ENCODE measurements around the gene AFDN.
A peak's percentile ranks its signal among the peaks of the same experiment; 100 is the strongest.

The AFDN gene

DNA sequence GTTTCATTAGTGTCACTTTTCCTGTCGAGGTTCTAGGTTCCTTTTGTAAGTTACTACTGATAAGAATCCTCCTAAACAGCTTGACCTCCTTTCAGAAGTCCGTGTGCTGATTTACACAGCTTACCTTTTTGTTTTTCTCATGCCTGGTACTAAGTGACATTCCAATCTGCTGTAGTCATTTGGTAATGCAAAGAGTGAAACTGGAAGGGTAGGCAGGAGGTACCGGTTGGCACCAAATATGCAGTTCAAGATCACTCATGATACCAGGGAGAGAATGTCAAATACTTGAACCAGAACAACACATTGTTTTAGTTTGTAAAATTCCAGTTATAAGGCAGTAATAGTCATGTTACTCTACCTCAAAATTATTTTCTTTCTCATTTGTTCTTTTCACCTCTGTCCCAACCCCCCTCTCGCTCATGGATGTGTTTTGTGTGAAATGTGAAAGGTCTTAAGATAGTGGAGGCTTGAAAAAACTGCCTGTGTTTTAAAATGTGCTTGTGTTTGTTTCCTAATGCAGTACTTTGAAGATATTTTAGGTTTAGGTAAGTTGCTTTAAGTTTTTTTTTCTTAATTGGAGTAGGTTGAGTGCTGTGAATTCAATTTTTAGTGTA lies 23.2 kb downstream of the AFDN start:
- no peak overlapping the region for H3K27ac ChIP-seq (ENCODE audit: low read depth, low read length)
- no peaks in the 10 kb centered on the region for H3K9me3 ChIP-seq (ENCODE audit: low read length)
- no peak overlapping the region for H3K9ac ChIP-seq (ENCODE audit: low read length)
- H3K4me3 ChIP-seq (ENCODE audit: low read depth in 1 of 2, low read length in 2 of 2), result no peak overlapping the region
- no peaks in the 10 kb centered on the region for H3K27me3 ChIP-seq (ENCODE audit: control insufficient read depth in 1 of 2, insufficient read depth in 2 of 2, low read length in 2 of 2)
- H3K36me3 ChIP-seq (ENCODE audit: insufficient read depth, low read length), result no peaks in the 10 kb centered on the region
- H3K4me1 ChIP-seq (ENCODE audit: insufficient read depth, low read length), result peaks cover 20% of the 10 kb centered on the region

DNA sequence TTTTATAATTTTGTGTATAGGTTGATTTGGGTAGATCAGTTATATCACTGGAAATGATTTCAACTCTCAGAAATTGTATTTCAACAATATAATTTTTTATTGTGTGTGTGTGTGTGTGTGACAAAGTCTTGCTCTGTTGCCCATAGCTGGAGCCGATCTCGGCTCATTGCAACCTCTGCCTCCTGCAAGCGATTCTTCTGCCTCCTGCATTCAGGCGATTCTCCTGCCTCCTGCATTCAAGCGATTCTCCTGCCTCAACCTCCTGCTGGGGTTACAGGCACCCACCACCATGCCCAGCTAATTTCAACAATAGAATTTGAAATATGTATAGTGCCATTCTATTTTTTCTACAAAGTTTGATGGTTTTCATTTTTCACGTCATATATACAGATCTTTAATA lies 24.1 kb downstream of the AFDN start:
- Histone ChIP-seq H3K9ac (ENCODE audit: low read length) (no peak overlapping the region), H3K27ac (ENCODE audit: low read depth, low read length) (no peak overlapping the region), H3K27me3 (ENCODE audit: control insufficient read depth in 1 of 2, insufficient read depth in 2 of 2, low read length in 2 of 2) (no peaks in the 10 kb centered on the region), H3K4me1 (ENCODE audit: insufficient read depth, low read length) (peaks cover 27% of the 10 kb centered on the region), H3K4me3 (ENCODE audit: low read depth in 1 of 2, low read length in 2 of 2) (no peak overlapping the region), H3K36me3 (ENCODE audit: insufficient read depth, low read length) (no peaks in the 10 kb centered on the region), H3K9me3 (ENCODE audit: low read length) (no peaks in the 10 kb centered on the region)

- Histone ChIP-seq H3K36me3 (ENCODE audit: insufficient read depth, low read length) (no peaks in the 10 kb centered on the region), H3K9me3 (ENCODE audit: low read length) (no peaks in the 10 kb centered on the region), H3K4me3 (ENCODE audit: low read depth in 1 of 2, low read length in 2 of 2) (no peak overlapping the region), H3K4me1 (ENCODE audit: insufficient read depth, low read length) (peaks cover 34% of the 10 kb centered on the region), H3K9ac (ENCODE audit: low read length) (no peak overlapping the region), H3K27me3 (ENCODE audit: control insufficient read depth in 1 of 2, insufficient read depth in 2 of 2, low read length in 2 of 2) (no peaks in the 10 kb centered on the region), H3K27ac (ENCODE audit: low read depth, low read length) (no peak overlapping the region)
Measured at GRCh38 chr6:167851370-167851952, 24.8 kb downstream of the AFDN start.

DNA sequence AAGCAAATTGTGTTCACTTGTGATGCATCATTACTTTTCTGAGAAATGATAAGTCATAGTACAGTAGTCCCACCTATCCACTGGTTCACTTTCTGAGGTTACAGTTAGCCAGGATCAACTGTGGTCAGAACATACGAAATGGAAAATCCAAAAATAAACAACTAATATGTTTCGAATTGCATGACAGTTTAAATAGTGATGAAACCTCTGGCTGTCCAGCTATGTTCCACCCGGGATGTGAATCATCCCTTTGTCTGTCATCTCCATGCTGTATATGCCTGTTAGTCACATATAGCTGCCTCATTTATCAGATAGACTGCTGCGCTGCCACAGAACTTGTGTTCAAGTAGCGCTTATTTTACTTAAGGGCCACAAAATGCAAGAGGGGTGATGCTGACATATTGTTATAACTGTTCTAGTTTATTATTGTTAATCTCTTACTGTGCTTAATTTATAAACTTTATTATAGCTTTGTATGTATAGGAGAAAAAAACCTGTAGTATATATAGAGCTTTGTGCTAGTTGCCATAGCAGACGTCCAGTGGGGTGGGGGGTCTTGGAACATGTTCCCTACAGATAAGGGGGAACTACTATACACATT lies 29.2 kb downstream of the AFDN start:
- Histone ChIP-seq H3K27ac (ENCODE audit: low read depth, low read length) (peak overlapping the region; percentile 65), H3K4me1 (ENCODE audit: insufficient read depth, low read length) (peaks cover 56% of the 10 kb centered on the region)

GRCh38 chr6:167856474-167856873 lies 29.8 kb downstream of the AFDN start:
- H3K9ac ChIP-seq (ENCODE audit: low read length), result no peak overlapping the region
- H3K4me1 ChIP-seq (ENCODE audit: insufficient read depth, low read length), result peaks cover 59% of the 10 kb centered on the region
- no peaks in the 10 kb centered on the region for H3K9me3 ChIP-seq (ENCODE audit: low read length)
- no peaks in the 10 kb centered on the region for H3K27me3 ChIP-seq (ENCODE audit: control insufficient read depth in 1 of 2, insufficient read depth in 2 of 2, low read length in 2 of 2)
- H3K27ac ChIP-seq (ENCODE audit: low read depth, low read length), result peak overlapping the region; percentile 46
- H3K4me3 ChIP-seq (ENCODE audit: low read depth in 1 of 2, low read length in 2 of 2), result no peak overlapping the region
- no peaks in the 10 kb centered on the region for H3K36me3 ChIP-seq (ENCODE audit: insufficient read depth, low read length)

More for the DNA sequence above, 29.2 kb downstream of the AFDN start:
- H3K9ac ChIP-seq (ENCODE audit: low read length), result no peak overlapping the region
- H3K36me3 ChIP-seq (ENCODE audit: insufficient read depth, low read length), result no peaks in the 10 kb centered on the region
- no peaks in the 10 kb centered on the region for H3K9me3 ChIP-seq (ENCODE audit: low read length)
- no peaks in the 10 kb centered on the region for H3K27me3 ChIP-seq (ENCODE audit: control insufficient read depth in 1 of 2, insufficient read depth in 2 of 2, low read length in 2 of 2)
- no peak overlapping the region for H3K4me3 ChIP-seq (ENCODE audit: low read depth in 1 of 2, low read length in 2 of 2)

DNA sequence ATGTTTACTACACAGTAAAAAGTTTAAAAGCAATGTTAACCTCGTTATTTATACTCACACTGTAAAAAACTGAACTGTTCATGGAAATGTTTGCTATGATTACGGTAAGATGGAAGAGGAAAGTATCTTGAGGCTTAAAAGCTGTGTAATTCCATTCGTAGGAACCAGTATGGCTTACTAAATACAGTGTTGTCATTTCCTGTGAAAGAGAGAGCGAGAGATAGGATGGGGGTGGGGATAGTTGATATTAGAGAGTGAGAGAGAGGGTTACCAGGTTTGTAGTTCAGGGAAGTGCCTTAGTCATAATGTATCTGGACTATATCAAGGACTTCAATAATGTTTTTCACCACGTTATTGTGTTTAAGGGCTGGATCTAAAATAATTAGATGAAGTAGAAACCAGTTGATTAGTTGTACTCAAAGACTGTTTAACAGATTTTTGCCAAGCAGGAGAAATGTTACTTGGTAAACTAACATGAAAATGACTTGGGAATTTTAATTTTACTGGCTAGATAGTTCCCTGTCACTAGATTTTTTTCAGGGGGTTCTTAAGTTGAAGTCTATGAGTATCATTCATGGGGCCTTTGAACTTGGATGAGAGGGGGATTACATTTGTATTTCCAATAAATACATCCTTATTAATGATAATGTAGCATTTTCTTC lies 30.4 kb downstream of the AFDN start:
- no peaks in the 10 kb centered on the region for H3K36me3 ChIP-seq (ENCODE audit: insufficient read depth, low read length)
- H3K27me3 ChIP-seq (ENCODE audit: control insufficient read depth in 1 of 2, insufficient read depth in 2 of 2, low read length in 2 of 2), result no peaks in the 10 kb centered on the region
- peaks cover 63% of the 10 kb centered on the region for H3K4me1 ChIP-seq (ENCODE audit: insufficient read depth, low read length)
- peak overlapping the region; percentile 53 for H3K27ac ChIP-seq (ENCODE audit: low read depth, low read length)
- H3K4me3 ChIP-seq (ENCODE audit: low read depth in 1 of 2, low read length in 2 of 2), result no peak overlapping the region
- no peaks in the 10 kb centered on the region for H3K9me3 ChIP-seq (ENCODE audit: low read length)
- no peak overlapping the region for H3K9ac ChIP-seq (ENCODE audit: low read length)

GRCh38 chr6:167858086-167858591 lies 31.4 kb downstream of the AFDN start:
- no peaks in the 10 kb centered on the region for H3K9me3 ChIP-seq (ENCODE audit: low read length)
- peak overlapping the region in 1 of 2 donors; percentile 3 for H3K4me3 ChIP-seq (ENCODE audit: low read depth in 1 of 2, low read length in 2 of 2)
- H3K9ac ChIP-seq (ENCODE audit: low read length), result no peak overlapping the region
- H3K27ac ChIP-seq (ENCODE audit: low read depth, low read length), result peak overlapping the region; percentile 57
- H3K4me1 ChIP-seq (ENCODE audit: insufficient read depth, low read length), result peaks cover 63% of the 10 kb centered on the region
- no peaks in the 10 kb centered on the region for H3K27me3 ChIP-seq (ENCODE audit: control insufficient read depth in 1 of 2, insufficient read depth in 2 of 2, low read length in 2 of 2)
- no peaks in the 10 kb centered on the region for H3K36me3 ChIP-seq (ENCODE audit: insufficient read depth, low read length)

GRCh38 chr6:167858842-167859664 lies 32.3 kb downstream of the AFDN start:
- Histone ChIP-seq H3K4me3 (ENCODE audit: low read depth in 1 of 2, low read length in 2 of 2) (peak overlapping the region in 1 of 2 donors; percentile 3), H3K9ac (ENCODE audit: low read length) (no peak overlapping the region), H3K9me3 (ENCODE audit: low read length) (no peaks in the 10 kb centered on the region), H3K27me3 (ENCODE audit: control insufficient read depth in 1 of 2, insufficient read depth in 2 of 2, low read length in 2 of 2) (no peaks in the 10 kb centered on the region), H3K27ac (ENCODE audit: low read depth, low read length) (peak overlapping the region; percentile 37), H3K36me3 (ENCODE audit: insufficient read depth, low read length) (no peaks in the 10 kb centered on the region), H3K4me1 (ENCODE audit: insufficient read depth, low read length) (peaks cover 60% of the 10 kb centered on the region)

GRCh38 chr6:167860550-167861226 lies 34.0 kb downstream of the AFDN start:
- Histone ChIP-seq H3K27ac (ENCODE audit: low read depth, low read length) (no peak overlapping the region), H3K9me3 (ENCODE audit: low read length) (no peaks in the 10 kb centered on the region), H3K36me3 (ENCODE audit: insufficient read depth, low read length) (no peaks in the 10 kb centered on the region), H3K27me3 (ENCODE audit: control insufficient read depth in 1 of 2, insufficient read depth in 2 of 2, low read length in 2 of 2) (no peaks in the 10 kb centered on the region), H3K4me1 (ENCODE audit: insufficient read depth, low read length) (peaks cover 54% of the 10 kb centered on the region), H3K4me3 (ENCODE audit: low read depth in 1 of 2, low read length in 2 of 2) (no peak overlapping the region), H3K9ac (ENCODE audit: low read length) (no peak overlapping the region)

- Histone ChIP-seq H3K27me3 (ENCODE audit: control insufficient read depth in 1 of 2, insufficient read depth in 2 of 2, low read length in 2 of 2) (no peaks in the 10 kb centered on the region), H3K9me3 (ENCODE audit: low read length) (no peaks in the 10 kb centered on the region), H3K36me3 (ENCODE audit: insufficient read depth, low read length) (peaks cover under 1% of the 10 kb centered on the region), H3K9ac (ENCODE audit: low read length) (no peak overlapping the region), H3K4me1 (ENCODE audit: insufficient read depth, low read length) (peaks cover 47% of the 10 kb centered on the region), H3K4me3 (ENCODE audit: low read depth in 1 of 2, low read length in 2 of 2) (no peak overlapping the region), H3K27ac (ENCODE audit: low read depth, low read length) (no peak overlapping the region)
Measured at GRCh38 chr6:167861424-167861823, 34.7 kb downstream of the AFDN start.

All from muscle layer of colon (tissue), 2 donors.